EL (cell line): ENCODE results near the gene GBA3.

Experiments used
- DNase-seq: peaks from one replicate; pipeline ENCODE4 v3.0.0-alpha.2; 2016

Gene GBA3

GRCh38 chr4:22703912-22704311 lies 11.2 kb downstream of the GBA3 start:
- DNase-seq = no peak

- DNase-seq = no peak
Observed at GRCh38 chr4:22707390-22707789, 14.7 kb downstream of the GBA3 start.

- DNase-seq = no peak
Observed at GRCh38 chr4:22708961-22709360, 16.2 kb downstream of the GBA3 start.

- DNase-seq = no peak
Observed at GRCh38 chr4:22712105-22712504, 19.4 kb downstream of the GBA3 start.

GRCh38 chr4:22712529-22712928 lies 19.8 kb downstream of the GBA3 start:
- DNase-seq = no peak

GRCh38 chr4:22713841-22714240 lies 21.1 kb downstream of the GBA3 start:
- DNase-seq = no peak

DNA sequence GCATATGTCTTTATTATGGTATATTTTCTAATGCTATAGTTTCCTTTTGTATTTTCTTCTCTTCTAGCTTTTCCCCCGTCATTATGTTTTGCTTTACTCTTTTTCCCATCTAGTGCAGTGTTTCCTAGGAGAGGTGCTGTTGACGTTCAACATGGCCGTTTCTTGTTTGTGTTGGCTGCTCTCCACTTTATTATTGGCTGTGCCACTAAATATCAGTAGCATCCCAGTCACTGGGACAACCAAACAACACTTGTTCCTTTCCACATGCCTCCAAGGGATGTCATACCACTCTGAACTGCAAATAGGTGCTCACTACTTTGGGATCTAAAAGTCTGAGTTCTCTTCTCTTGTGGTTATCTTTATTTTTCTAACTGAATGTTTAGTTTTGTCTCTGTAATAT lies 26.5 kb downstream of the GBA3 start:
- no peak for DNase-seq

DNA sequence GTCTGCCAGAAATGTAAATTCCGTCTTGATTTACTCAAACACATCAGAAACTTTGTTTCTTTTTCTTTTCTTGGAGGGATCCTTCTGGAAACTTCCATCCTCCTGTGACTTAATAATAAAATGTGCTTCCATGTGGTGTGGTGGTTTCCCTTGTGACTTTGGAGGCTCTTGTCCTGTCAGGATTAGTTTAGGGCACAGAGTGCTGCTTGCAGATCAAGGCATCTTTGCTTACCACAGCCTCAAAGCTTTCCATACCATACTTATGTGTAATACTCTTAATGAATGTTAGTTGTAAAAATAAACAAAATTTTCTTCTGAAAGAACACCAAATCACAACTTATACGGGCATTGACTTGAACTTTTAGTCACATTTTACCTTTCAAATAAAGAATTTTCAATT lies 27.4 kb downstream of the GBA3 start:
- peak; percentile 27 for DNase-seq

- DNase-seq = no peak
Observed at GRCh38 chr4:22721204-22721603, 28.5 kb downstream of the GBA3 start.

DNA sequence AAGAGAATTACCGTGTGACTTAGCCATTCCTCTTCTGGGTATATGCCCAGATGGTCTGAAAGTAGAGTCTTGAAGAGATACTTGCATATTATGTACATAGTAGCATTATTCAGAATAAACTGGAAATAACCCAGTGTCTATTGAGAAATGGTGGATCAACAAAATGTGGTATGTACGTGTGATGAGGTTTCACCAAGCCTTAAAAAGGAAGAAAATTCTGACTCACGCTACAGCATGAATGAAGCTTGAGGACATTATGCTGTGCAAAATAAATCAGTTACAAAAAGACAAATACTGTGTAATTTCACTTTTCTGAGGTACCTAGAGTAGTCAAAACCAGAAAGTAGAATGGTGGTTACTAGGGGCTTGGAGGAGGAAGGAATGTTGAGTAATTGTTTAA lies 37.3 kb downstream of the GBA3 start:
- no peak for DNase-seq

DNA sequence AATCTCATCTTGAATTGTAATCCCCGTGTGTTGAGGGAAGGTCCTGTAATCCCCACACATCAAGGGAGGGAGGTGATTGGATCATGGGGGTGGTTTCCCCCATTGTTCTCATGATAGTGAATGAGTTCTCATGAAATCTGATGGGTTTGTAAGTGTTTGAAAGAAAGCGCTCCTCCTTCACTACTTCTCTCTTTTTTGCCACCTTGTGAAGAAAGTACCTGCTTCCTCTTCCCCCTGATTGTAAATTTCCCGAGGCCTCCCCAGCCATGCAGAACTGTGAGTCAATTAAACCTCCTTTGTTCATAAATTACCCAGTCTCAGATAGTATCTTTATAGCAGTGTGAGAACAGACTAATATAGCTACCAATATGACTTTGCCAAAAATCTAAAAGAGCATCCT lies 41.1 kb downstream of the GBA3 start:
- DNase-seq = no peak

DNA sequence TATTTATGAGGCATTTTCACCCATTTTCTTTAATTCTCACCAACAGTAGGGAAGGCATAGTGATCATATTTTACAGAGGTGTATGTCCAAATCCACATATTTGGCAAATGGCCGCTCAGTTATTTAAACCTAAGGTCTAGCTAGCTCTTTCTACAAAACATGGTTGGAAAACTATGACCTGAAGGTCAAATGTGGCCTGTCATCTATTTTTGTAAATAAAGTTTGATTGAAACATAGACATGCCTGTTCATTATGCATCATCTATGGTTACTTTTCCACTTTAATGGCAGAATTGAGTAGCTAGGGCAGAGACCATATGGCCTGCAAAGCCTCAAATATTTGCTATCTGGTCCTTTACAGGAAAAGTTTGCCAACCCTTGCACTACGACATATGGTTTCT lies 44.2 kb downstream of the GBA3 start:
- DNase-seq = no peak

DNA sequence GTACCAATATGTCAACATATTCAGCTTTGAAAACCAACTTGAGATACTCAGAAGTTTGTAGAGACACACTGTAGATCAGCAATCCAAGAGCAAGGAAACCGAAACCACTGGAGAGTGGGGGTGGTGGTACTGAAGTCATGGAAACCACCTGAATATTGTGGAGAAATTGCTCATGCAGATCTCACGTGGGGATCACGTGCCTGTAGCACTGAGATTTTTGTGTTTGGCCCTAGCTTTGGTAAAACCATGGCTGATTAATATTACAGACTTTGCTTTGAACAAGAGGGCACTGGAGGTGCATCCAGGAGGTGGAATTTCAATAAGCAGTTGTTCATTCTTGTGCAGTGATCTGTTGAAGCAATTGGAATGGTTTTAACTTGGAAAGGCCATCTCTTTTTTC lies 47.2 kb downstream of the GBA3 start:
- DNase-seq = no peak

DNA sequence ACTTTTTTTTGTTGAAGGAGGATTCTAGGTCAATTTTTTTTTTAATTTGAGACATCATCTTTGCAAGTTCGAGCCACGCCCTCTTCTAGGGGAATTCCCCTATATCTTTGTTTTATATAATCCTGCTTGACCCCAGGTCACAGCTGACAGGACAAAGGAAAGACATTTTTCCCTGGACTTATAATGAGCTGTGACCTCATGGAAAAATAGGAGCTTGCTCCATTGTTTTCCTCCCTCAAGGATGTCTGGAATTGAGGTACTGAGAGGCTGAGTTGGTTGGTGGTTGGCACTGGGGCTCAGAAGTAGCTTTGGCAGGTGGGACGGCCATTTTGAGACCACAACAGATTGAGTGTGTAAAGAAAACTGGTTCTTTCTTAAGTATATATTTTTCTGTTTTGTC lies 49.0 kb downstream of the GBA3 start:
- no peak for DNase-seq

DNA sequence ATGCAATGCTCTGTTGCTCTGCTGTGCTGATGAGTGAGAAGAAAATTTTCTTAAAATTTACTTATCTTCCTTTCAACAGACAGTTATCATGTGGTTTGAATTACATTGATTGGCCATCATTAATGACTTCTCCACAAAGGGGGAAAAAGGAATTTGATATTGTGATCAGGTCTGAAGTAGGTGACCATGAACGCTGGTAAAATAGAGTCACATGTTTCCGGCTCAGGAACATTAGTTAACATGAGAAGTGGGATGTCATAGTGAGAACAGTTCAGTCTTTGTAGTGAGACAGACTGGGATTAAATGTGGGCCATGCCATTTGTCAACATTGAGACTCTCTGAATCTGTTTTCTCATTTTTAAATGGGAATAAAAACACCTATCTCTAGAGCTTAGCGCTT lies 50.6 kb downstream of the GBA3 start:
- no peak for DNase-seq

DNA sequence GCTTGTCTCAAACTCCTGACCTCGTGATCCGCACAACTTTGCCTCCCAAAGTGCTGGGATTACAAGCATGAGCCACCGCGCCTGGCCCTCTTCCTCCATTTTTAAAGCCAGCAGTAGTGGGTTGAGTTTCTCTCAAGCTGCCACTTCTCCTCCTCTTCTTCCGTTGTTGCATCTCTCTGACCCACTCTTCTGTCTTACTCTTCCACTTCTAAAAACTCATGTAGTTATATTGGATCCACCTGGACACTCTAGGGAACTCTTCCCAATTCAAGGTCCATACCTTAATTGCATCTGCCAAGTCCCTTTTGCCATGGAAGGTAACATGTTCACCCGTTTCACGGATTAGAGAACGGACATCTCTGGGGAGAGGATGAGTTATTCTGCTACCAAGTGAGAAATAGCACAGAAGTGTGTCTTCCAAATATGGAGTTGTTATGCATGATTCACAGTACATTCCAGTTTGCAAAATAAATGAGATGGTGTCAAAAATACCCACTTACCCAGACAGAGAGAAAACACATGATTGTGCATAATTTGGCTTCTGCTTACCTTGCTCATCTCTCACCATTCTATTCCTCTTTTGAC lies 51.8 kb downstream of the GBA3 start:
- DNase-seq = no peak

- DNase-seq = no peak
Observed at GRCh38 chr4:22745234-22745633, 52.5 kb downstream of the GBA3 start.

DNA sequence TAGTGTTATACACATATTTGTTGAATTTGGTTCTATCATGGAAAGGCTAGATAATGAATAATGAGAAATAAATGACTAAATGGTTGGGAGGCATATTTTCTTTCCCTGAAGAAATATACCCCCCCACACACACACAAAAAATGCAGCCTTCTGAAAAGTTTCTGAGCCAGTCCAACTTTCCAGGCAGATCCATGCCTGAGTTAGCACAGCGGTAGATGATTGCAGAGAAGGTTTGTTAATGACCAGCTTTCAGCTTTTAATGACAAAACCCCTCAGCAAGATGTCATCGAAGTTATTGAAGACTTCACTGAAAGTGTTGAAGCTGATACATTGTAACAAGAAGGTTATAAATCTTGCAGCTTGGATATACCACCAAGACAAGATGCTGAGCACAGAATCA lies 61.4 kb downstream of the GBA3 start:
- no peak for DNase-seq

DNA sequence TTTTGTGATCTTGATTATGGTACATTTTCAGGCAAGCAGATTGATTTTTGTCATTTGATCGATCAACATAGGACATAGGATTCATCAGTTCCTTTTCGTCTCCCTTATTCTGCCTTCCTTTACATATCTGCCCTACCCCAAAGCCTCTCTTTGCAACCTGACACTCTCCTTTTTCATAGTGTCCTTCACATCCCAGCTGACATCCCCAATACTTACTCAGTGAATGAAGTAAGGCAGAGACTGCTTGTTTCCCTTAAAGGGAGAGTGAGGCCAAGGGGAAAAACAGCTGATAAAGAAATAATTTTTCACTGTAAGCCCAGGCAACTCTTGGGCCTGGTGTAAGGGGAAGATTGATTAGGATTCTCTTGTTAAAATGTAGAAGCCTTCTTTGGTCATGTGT lies 69.8 kb downstream of the GBA3 start:
- no peak for DNase-seq

DNA sequence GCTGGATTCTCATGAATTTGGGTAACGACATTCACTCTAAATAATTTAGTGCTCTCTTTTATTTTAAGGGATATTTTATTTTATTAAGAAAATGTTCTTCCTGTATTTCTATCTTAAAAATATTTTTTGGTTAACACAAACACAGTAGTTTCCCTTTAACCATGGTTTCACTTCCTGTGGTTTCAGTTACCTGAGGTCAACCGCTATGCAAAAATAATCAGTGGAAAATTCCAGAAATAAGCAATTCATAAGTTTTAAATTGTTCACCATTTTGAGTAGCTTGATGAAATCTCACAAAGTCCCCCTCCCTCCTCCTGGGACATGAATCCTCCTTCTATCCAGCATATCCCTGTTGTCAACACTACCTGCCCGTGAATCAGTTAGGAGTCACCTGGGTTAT lies 71.4 kb downstream of the GBA3 start:
- DNase-seq = no peak

DNA sequence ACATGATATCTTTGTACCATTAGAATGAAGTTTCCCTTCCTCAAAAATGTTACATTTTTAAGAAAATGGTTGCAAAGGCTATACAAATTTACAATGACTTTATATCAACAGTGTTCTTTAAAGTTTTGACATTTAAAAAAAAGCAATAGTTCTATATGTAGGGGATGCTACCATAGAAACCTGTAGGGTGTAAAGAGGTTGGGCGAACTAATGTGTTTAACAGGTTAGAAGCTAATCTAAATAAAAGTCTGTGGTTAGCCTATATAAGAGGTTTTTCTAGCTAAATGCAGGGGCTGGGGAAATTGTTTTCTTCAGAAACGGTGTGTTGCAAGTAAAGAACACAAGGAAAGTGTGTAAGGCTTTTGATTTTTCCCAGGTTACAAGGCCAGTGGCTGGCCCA lies 73.3 kb downstream of the GBA3 start:
- no peak for DNase-seq

DNA sequence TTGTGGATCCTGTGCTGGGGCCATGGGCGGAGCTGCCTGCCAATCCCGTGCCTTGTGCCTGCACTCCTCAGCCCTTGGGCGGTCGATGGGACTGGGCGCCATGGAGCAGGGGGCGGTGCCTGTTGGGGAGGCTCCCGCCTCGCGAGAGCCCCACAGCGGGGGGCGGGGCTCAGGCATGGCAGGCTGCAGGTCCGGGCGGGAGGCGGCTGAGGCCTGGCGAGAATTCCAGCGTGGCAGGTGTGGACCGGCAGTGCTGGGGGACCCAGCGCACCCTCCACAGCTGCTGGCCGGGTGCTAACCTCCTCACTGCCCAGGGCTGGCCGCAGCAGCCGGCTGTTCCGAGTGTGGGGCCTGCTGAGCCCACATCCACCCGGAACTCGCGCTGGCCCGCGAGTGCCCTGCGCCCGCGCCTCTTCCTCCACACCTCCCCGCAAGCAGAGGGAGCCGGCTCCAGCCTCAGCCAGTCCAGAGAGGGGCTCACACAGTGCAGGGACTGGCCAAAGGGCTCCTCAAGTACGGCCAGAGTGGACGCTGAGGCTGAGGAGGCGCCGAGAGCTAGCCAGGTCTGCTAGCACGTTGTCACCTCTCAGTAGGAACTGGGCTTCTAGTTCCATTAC lies 85.9 kb downstream of the GBA3 start:
- no peak for DNase-seq

DNA sequence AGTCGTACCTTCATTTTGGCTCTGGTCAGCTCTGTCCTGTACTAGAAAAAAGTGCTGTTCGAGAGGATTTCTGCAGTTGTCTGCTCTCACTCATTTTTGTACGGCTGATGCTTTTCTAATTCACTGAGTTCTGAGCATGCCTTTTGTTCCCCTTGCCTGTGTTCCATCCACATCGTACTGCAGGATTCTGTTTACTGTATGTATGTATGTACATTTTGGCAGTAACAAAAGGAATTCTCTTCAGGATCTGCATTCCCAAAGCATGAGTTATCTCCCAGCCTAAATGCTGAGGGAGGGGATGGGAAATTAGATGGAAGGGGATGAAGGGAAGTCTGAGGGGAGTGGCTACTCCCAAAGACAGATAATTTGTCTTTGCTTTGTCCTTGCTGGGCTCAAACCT lies 87.6 kb downstream of the GBA3 start:
- no peak for DNase-seq

GRCh38 chr4:22780797-22781196 lies 88.1 kb downstream of the GBA3 start:
- DNase-seq = no peak

GRCh38 chr4:22787753-22788375 lies 95.1 kb downstream of the GBA3 start:
- no peak for DNase-seq
